ENCODE data around the gene CDC45.

Gene CDC45

GRCh38 chr22:19498154-19498865 lies 18.6 kb downstream of the CDC45 start:
- DNase-seq: no peak

DNA sequence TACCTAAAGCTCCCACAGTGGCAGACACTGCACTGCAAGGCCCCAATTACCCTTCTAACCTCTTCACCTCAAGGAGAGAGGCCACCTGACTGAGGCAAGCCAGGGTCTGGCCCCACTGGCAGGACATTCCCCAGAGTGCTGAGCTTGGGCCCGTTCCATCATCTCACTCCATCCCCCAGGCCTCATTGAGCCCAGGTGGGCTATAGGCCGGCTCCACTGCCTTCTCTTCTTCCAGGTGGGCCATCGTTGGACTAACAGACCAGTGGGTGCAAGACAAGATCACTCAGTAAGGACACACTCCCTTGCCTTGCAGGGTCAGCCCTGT lies 19.1 kb downstream of the CDC45 start:
- no peak for DNase-seq

DNA sequence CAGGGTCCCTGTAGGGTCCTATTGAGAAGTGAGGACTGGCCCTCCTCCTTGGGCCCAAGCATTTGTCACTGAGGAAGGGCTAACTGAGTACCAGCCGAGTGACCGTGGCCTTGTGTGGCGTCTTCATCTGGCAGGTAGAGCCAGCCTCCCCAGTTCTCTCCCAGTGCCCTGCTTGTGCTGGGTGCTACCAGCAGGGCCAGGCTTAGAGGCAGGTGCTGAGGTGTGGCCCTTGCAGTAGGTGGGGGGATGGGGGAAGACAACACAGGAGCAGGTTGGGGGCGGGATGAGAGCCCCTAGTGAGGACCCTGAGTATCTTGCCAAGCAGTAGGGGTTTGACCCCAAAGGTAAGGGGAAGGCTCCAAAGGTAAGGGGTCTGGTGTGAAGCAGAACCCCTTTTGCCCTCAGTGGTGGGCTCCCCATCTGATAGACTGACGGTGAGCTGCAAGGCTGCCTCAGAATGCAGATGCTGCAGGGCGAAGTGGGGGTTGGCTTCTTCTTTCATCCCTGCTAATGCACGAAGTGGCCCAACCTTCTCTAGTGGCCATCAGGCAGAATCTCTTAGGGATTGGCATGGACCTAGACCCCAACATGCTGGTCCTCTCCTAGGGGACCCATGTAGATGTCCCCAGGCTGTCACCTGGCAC lies 19.6 kb downstream of the CDC45 start:
- no peak for DNase-seq

- no peak for DNase-seq
Measured at GRCh38 chr22:19499880-19500242, 20.1 kb downstream of the CDC45 start.

- DNase-seq: no peak
Measured at GRCh38 chr22:19501897-19502447, 22.3 kb downstream of the CDC45 start.

DNA sequence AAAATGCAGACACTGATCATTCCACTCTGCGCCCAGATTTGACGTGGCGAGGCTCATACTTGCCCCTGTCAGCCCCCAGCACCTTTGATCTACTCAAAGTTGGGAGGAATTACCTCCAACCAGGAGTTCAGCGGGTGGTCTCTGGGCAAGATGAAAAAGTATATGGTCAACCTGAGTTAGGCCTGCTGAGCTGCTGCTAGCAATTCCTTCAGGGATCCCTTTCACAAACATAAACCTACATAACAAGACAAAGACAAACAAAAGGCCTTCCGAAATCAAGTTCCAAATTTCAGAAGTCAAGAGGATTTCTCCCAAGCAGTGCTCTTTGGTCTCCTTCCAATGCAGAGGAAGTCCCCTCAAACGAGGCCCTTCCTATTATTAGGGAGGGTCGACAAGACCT lies 23.6 kb downstream of the CDC45 start:
- no peak for DNase-seq

DNA sequence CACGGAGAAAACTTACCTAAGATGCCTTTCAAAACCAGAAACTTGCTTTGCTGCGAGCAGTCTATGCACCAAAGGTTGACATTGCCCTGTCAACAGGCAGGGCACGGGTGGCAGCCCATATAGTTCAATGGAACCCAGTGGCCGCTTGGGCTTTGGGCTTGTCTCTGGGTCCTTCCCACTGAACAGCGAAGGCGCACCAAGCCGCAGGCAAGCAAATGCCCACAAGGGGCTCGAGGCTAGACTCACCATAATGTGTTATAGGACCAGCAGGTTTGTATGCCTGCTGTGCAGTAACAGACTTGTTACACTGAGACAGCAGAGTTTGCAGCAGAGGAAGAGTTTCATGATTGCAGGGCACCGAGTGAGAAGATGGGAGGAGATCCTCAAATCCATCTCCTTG lies 24.1 kb downstream of the CDC45 start:
- DNase-seq: no peak

GRCh38 chr22:19504900-19505734 lies 25.4 kb downstream of the CDC45 start:
- DNase-seq: no peak

DNA sequence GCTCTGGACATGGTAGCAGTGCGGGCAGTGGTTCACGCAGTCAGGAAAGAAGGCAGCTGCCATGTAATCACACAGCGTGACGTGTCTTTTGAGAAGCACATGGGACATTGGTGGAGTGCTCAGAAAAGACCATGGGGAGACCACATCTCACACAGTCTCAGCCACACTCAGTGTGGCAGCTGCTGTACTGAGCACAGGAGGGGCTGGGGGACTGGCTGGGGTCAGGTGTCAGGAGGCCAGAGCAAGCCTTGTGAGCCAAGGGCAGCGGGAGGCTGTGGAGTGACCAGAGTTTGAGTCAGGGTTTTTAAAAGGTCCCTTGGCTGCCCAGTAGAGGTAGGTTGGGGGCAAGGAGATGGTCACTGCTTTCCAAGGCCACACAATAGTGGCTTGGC lies 26.0 kb downstream of the CDC45 start:
- DNase-seq: no peak

DNA sequence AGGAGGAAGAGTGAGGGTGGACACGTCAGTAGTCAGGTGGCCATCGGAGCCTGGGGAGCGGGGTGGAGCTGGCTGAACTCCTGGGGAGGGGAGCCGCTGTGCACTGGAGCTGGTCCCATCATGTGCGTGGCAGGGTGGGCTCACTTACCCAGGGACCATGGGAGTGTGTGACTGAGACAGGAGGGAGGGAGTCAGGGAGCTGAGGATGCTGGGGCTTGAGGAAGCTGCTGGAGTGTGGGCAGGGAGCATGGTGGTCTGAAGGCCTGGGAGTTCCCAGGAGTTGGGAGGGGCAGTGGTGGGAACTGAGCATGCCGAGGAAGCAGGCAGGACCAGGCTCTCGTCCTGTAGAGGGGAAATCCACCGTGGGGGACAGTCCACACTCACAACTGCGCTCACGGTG lies 26.5 kb downstream of the CDC45 start:
- DNase-seq: no peak

DNA sequence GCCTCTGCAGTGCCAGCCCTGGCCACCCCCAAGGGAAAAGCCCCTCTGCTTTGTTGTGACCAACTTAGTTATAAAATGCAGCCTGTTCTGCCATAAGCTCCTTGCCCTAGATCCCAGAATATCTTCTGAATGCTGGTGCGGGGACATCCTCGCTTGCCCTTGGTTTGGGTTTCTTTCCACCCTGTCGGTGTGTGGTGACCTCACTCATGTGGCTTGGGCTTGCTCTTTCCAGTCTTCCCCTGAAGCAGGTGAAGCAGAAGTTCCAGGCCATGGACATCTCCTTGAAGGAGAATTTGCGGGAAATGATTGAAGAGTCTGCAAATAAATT lies 27.8 kb downstream of the CDC45 start:
- no peak for DNase-seq

DNA sequence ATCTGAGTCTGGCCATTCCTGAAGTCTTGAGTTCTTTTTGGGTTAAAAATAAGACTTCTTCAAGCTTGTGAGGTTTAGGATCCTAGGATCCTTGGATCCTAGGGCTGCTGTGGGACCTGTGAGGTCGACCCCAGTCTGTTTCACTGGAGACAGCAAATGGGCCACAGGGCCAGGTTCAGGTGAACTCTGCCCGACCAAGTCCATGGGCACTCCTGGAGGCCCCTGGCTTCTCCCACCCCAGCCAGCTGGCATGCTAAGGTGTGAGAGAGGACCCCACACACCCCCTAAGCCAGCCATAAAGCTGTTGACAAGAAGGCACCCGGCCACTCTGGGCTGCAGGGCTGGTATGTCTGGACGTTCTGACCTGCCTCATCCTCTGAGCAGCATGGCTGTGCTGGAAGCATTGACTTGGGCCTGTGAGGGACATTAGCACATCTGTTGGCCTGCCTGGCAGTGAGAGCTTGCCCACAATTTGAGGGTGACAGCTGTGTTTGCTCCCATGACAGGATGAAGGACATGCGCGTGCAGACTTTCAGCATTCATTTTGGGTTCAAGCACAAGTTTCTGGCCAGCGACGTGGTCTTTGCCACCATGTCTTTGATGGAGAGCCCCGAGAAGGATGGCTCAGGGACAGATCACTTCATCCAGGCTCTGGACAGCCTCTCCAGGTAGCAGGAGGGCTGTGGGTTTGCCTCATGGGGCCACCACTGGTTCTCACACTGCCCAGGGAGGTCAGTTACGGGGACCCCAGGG lies 28.5 kb downstream of the CDC45 start:
- DNase-seq: no peak

DNA sequence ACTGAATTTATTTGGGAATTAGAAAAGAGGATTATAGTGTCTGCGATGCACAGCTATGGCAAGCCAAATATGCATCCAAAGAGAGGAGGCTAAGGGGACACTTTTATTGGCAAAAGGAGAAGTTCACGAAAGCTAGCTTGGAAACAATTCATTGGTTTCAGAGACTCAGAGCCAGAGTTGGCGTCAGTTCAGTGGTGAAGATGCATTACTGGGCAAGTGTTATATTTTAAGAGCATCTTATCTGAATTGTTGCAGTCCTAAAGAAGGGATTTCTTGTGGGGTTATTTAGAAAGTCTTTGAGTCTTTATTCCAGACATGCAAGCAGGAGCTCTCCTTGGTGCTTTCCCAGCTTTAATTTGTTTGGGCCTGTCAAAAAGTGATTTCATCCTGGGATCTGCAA lies 29.5 kb downstream of the CDC45 start:
- no peak for DNase-seq

DNA sequence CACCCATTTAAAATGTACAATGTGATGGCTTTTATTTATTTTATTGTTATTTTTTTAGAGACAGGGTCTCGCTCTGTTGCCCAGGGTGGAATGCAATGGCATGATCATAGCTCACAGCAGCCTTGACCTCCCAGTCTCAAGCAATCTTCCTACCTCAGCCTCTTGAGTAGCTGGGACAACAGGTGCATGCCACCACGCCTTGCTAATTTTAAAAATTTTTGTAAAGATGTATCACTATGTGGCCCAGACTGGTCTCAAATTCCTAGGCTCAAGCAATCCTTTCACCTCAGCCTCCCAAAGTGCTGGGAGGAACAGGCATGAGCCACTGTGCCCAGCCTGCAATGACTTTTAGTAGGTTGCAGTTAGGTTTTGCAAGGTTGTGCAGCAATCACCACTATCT lies 30.2 kb downstream of the CDC45 start:
- DNase-seq: no peak

- DNase-seq: no peak
Measured at GRCh38 chr22:19510919-19511341, 31.2 kb downstream of the CDC45 start.

DNA sequence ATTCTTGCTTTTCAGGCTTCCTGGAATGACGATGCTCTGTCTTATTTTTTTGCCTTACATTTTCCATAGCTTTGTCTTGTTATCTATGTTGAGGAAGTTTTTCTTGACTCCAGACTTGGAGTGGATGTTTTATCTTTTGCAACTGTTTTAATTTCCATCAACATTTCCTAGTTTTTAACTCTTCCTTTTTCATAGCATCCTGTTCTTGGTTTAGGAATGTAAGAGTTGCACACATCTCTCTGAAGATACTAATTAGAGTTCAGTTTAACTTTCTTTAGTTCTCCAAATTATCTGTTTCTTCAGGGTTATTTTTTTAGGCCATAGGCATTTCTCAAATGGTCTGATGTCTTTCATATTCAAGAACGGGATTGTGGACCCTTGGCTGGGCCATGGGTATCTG lies 34.1 kb downstream of the CDC45 start:
- no peak for DNase-seq

DNA sequence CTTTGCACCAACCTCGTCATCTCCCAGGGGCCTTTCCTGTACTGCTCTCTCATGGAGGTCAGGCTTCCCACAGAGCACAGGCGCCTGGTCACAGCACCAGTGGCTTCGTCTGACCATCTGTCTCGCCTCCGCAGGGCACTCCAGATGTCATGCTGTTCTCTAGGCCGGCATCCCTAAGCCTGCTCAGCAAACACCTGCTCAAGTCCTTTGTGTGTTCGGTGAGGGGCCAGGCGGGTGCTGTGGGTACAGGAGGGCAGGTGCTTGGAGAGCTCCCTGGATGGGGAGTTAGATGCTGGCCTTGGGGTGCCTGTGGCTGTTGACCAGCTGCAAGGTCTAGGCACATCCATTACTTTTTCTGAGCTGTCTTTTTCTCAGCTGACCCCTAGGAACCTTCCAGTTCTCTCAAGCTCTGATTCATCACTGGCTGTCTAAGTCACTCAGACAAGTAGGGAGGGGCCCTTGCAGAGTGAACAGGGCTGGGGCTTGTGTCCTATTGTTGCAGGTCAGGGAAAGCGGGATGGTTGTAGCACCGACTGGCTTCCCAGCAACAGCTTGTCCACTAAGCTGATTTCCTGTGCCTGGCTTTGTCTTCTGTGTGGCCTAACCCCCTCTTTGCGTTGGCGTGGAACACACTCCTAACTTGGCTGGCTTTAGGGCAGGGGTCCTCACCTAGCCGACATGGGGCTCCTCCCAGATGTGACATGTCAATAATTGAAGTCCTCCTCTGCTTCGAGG lies 35.3 kb downstream of the CDC45 start:
- DNase-seq: peak; percentile 22

GRCh38 chr22:19515654-19516377 lies 36.1 kb downstream of the CDC45 start:
- DNase-seq: no peak

- no peak for DNase-seq
Measured at GRCh38 chr22:19516378-19517170, 36.9 kb downstream of the CDC45 start.

- DNase-seq: no peak
Measured at GRCh38 chr22:19517171-19517500, 37.4 kb downstream of the CDC45 start.

DNA sequence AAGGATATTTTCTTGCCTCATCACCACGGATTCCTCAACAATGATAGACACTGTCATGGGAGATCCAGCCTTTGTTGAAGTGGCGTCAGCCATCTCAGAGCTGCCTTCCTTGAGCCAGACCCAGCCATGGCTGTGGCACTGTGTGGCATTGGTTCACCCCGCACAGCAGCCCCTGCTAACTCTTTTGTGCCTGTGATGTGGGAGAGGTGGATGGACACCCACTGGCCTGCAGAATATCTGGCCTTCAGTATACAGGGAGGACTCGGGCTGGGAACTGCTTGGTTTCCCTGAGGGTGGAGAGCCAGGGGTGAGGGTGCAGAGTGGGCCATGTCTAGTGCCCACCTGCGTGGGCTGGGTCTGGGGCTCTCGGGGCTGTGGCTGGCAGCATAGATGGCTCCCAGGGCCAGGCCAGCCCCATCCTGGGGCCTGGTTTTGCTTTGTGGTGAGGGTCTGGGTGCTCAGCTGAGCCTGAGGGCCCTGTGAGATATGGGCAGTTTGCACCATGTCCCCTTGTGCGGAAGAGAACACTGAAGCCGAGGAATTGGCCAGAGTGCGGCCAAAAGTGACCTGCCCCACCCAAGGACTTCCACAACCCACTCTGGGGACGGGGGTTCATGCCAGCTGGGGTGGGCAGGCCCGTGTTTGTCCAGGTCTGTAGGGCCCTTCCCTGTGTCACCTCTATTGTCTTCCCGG lies 38.3 kb downstream of the CDC45 start:
- DNase-seq: no peak
